ENCODE data around the gene DLGAP4. TPM values are rescaled to one million over a fixed set of nuclear protein-coding genes. Genes with fewer than 3 reads are reported as not detected.

DLGAP4 gene
- total RNA-seq, 1 experiment from 2014 or later, result 19.2 TPM

- DNase-seq (ENCODE audit: low read depth in 1 of 2, low spot score in 2 of 2), result peak in 1 of 2 experiments; percentile 28
- H3K4me3 ChIP-seq, result no peak overlapping the region
- no peaks in the 10 kb centered on the region for H3K9me3 ChIP-seq (replicated peaks)
- H3K4me1 ChIP-seq (replicated peaks), result no peaks in the 10 kb centered on the region
- peaks cover 72% of the 10 kb centered on the region for H3K27me3 ChIP-seq (replicated peaks)
- H3K27ac ChIP-seq, result no peak overlapping the region
- no peaks in the 10 kb centered on the region for H3K36me3 ChIP-seq
Measured at GRCh38 chr20:36308986-36309385, 2.8 kb downstream of the DLGAP4 start.

GRCh38 chr20:36309643-36310042, 3.5 kb downstream of the DLGAP4 start:
- H3K4me1 ChIP-seq (replicated peaks), result no peaks in the 10 kb centered on the region
- no peak overlapping the region for H3K4me3 ChIP-seq
- H3K9me3 ChIP-seq (replicated peaks), result no peaks in the 10 kb centered on the region
- peak in 1 of 2 experiments; percentile 27 for DNase-seq (ENCODE audit: low read depth in 1 of 2, low spot score in 2 of 2)
- no peak overlapping the region for H3K27ac ChIP-seq
- no peaks in the 10 kb centered on the region for H3K36me3 ChIP-seq
- peaks cover 65% of the 10 kb centered on the region for H3K27me3 ChIP-seq (replicated peaks)

GRCh38 chr20:36310215-36310981, 4.3 kb downstream of the DLGAP4 start:
- H3K4me3 ChIP-seq, result no peak overlapping the region
- no peaks in the 10 kb centered on the region for H3K4me1 ChIP-seq (replicated peaks)
- H3K27me3 ChIP-seq (replicated peaks), result peaks cover 57% of the 10 kb centered on the region
- H3K9me3 ChIP-seq (replicated peaks), result no peaks in the 10 kb centered on the region
- DNase-seq (ENCODE audit: low read depth in 1 of 2, low spot score in 2 of 2), result peak in 1 of 2 experiments; percentile 20
- H3K27ac ChIP-seq, result no peak overlapping the region
- no peaks in the 10 kb centered on the region for H3K36me3 ChIP-seq

GRCh38 chr20:36311141-36311853, 5.2 kb downstream of the DLGAP4 start:
- Histone ChIP-seq H3K9me3 (replicated peaks) (no peaks in the 10 kb centered on the region), H3K36me3 (no peaks in the 10 kb centered on the region), H3K27me3 (replicated peaks) (peaks cover 52% of the 10 kb centered on the region), H3K4me3 (no peak overlapping the region), H3K4me1 (replicated peaks) (no peaks in the 10 kb centered on the region), H3K27ac (no peak overlapping the region)
- peak in 1 of 2 experiments; percentile 40 for DNase-seq (ENCODE audit: low read depth in 1 of 2, low spot score in 2 of 2)

- Histone ChIP-seq H3K4me3 (no peak overlapping the region), H3K4me1 (replicated peaks) (no peaks in the 10 kb centered on the region), H3K27me3 (replicated peaks) (peaks cover 44% of the 10 kb centered on the region), H3K9me3 (replicated peaks) (no peaks in the 10 kb centered on the region), H3K27ac (no peak overlapping the region), H3K36me3 (no peaks in the 10 kb centered on the region)
- peak in 1 of 2 experiments; percentile 30 for DNase-seq (ENCODE audit: low read depth in 1 of 2, low spot score in 2 of 2)
Measured at GRCh38 chr20:36311854-36312723, 6.0 kb downstream of the DLGAP4 start.

GRCh38 chr20:36312724-36313441, 6.7 kb downstream of the DLGAP4 start:
- no peaks in the 10 kb centered on the region for H3K9me3 ChIP-seq (replicated peaks)
- no peaks in the 10 kb centered on the region for H3K36me3 ChIP-seq
- DNase-seq (ENCODE audit: low read depth in 1 of 2, low spot score in 2 of 2), result peak in 1 of 2 experiments; percentile 38
- H3K27me3 ChIP-seq (replicated peaks), result peaks cover 36% of the 10 kb centered on the region
- no peak overlapping the region for H3K27ac ChIP-seq
- no peaks in the 10 kb centered on the region for H3K4me1 ChIP-seq (replicated peaks)
- H3K4me3 ChIP-seq, result no peak overlapping the region

GRCh38 chr20:36313476-36313875, 7.3 kb downstream of the DLGAP4 start:
- Histone ChIP-seq H3K9me3 (replicated peaks) (no peaks in the 10 kb centered on the region), H3K36me3 (no peaks in the 10 kb centered on the region), H3K27me3 (replicated peaks) (peaks cover 30% of the 10 kb centered on the region), H3K4me1 (replicated peaks) (no peaks in the 10 kb centered on the region), H3K4me3 (no peak overlapping the region), H3K27ac (no peak overlapping the region)
- no peak for DNase-seq (ENCODE audit: low read depth in 1 of 2, low spot score in 2 of 2)

GRCh38 chr20:36313926-36314325, 7.8 kb downstream of the DLGAP4 start:
- Histone ChIP-seq H3K4me1 (replicated peaks) (no peaks in the 10 kb centered on the region), H3K4me3 (no peak overlapping the region), H3K27ac (no peak overlapping the region), H3K36me3 (no peaks in the 10 kb centered on the region), H3K9me3 (replicated peaks) (no peaks in the 10 kb centered on the region), H3K27me3 (replicated peaks) (peaks cover 26% of the 10 kb centered on the region)
- peak in 1 of 2 experiments; percentile 41 for DNase-seq (ENCODE audit: low read depth in 1 of 2, low spot score in 2 of 2)

GRCh38 chr20:36314734-36315544, 8.8 kb downstream of the DLGAP4 start:
- H3K27me3 ChIP-seq (replicated peaks), result peaks cover 17% of the 10 kb centered on the region
- DNase-seq (ENCODE audit: low read depth in 1 of 2, low spot score in 2 of 2), result peak in 1 of 2 experiments; percentile 28
- H3K4me1 ChIP-seq (replicated peaks), result no peaks in the 10 kb centered on the region
- no peaks in the 10 kb centered on the region for H3K9me3 ChIP-seq (replicated peaks)
- H3K27ac ChIP-seq, result no peak overlapping the region
- no peak overlapping the region for H3K4me3 ChIP-seq
- H3K36me3 ChIP-seq, result no peaks in the 10 kb centered on the region

GRCh38 chr20:36315545-36316351, 9.6 kb downstream of the DLGAP4 start:
- Histone ChIP-seq H3K4me3 (no peak overlapping the region), H3K4me1 (replicated peaks) (no peaks in the 10 kb centered on the region), H3K27me3 (replicated peaks) (peaks cover 17% of the 10 kb centered on the region), H3K9me3 (replicated peaks) (no peaks in the 10 kb centered on the region), H3K27ac (no peak overlapping the region), H3K36me3 (no peaks in the 10 kb centered on the region)
- DNase-seq (ENCODE audit: low read depth in 1 of 2, low spot score in 2 of 2), result peak in 1 of 2 experiments; percentile 44

GRCh38 chr20:36317675-36318074, 11.5 kb downstream of the DLGAP4 start:
- no peaks in the 10 kb centered on the region for H3K36me3 ChIP-seq
- H3K9me3 ChIP-seq (replicated peaks), result no peaks in the 10 kb centered on the region
- no peaks in the 10 kb centered on the region for H3K4me1 ChIP-seq (replicated peaks)
- no peak overlapping the region for H3K27ac ChIP-seq
- no peak overlapping the region for H3K4me3 ChIP-seq
- DNase-seq (ENCODE audit: low read depth in 1 of 2, low spot score in 2 of 2), result no peak
- H3K27me3 ChIP-seq (replicated peaks), result peaks cover 6% of the 10 kb centered on the region; the same call in 1 of the 2 replicates

- no peaks in the 10 kb centered on the region for H3K9me3 ChIP-seq (replicated peaks)
- H3K4me3 ChIP-seq, result no peak overlapping the region
- no peaks in the 10 kb centered on the region for H3K36me3 ChIP-seq
- peaks cover 5% of the 10 kb centered on the region; the same call in 1 of the 2 replicates for H3K27me3 ChIP-seq (replicated peaks)
- H3K27ac ChIP-seq, result no peak overlapping the region
- no peak for DNase-seq (ENCODE audit: low read depth in 1 of 2, low spot score in 2 of 2)
- no peaks in the 10 kb centered on the region for H3K4me1 ChIP-seq (replicated peaks)
Measured at GRCh38 chr20:36318166-36318565, 12.0 kb downstream of the DLGAP4 start.
